Endothelial cell of umbilical vein (primary cell): ENCODE data around the gene ZNF22. TPM values are rescaled to one million over a fixed set of nuclear protein-coding genes. Genes with fewer than 3 reads are reported as not detected.

Source experiments
- BruUV-seq: library from RNA; stranded (reverse); fragments of 400-500 nt; replicated peaks from 2 replicates; lab custom pipeline; 2021; lab: Mats Ljungman, UMichigan
- CTCF ChIA-PET: fragments of 300-600, 350-600 bp; sonication (Branson Sonifier 250); formaldehyde crosslinking; loops from one replicate; lab custom pipeline; 2021; ENCODE audit warnings: antibody characterized with exemption, inconsistent platforms; lab: Charles Lee
- POLR2A ChIA-PET: fragments of 300-600, 350-600 bp; sonication (Branson Sonifier 250); formaldehyde crosslinking; loops from one replicate; lab custom pipeline; 2021; ENCODE audit warnings: antibody characterized with exemption, inconsistent platforms; lab: Charles Lee
- DNase-seq: peaks from one replicate; pipeline ENCODE4 v3.0.0-alpha.2; 2011; ENCODE audit warnings: low read depth, low spot score
- FAIRE-seq: peaks from 2 replicates; lab custom pipeline; 2011; peaks lifted over from hg19 to GRCh38; lab: Jason Lieb, UNC
- H2AFZ ChIP-seq: 2 replicates; pipeline ENCODE4 v1.6.0; 2012; ENCODE audit warnings: low read depth, low read length, control low read depth, inconsistent platforms
- H3K27ac ChIP-seq: 2 replicates; pipeline ENCODE4 v1.5.1; 2011; ENCODE audit warnings: low read depth, mild to moderate bottlenecking, control low read depth, low read length, moderate library complexity; ENCODE audit not compliant: insufficient read depth
- H3K27me3 ChIP-seq, 2 experiments: 2 replicates each; pipeline versions ENCODE4 v1.6.0 to v1.6.1; 2011; ENCODE audit warnings: low read length in 2 of 2, mixed read lengths in 1 of 2; ENCODE audit not compliant: control insufficient read depth in 2 of 2, insufficient read depth in 2 of 2
- H3K36me3 ChIP-seq, 2 experiments: 2 replicates in 1 of 2; 3 replicates in 1 of 2; pipeline ENCODE4 v1.5.1; 2011; ENCODE audit warnings: low read length in 2 of 2, mild to moderate bottlenecking in 1 of 2, moderate library complexity in 1 of 2; ENCODE audit not compliant: control insufficient read depth in 2 of 2, insufficient read depth in 2 of 2; ENCODE audit errors: extremely low read depth in 1 of 2
- H3K4me1 ChIP-seq: 3 replicates; pipeline ENCODE4 v1.5.1; 2011; ENCODE audit warnings: mild to moderate bottlenecking, low read length; ENCODE audit not compliant: control insufficient read depth, insufficient read depth; ENCODE audit errors: extremely low read depth
- H3K4me2 ChIP-seq: 2 replicates; pipeline ENCODE4 v1.6.1; 2011; ENCODE audit warnings: low read length, control low read depth, mixed read lengths; ENCODE audit not compliant: insufficient read depth
- H3K4me3 ChIP-seq, 3 experiments: fragments of 200-600 bp in 1 of 3; sonication (generic), shearing (Covaris generic) in 1 of 3; replicated peaks in 1 of 3; 2 replicates each; pipeline ENCODE4 v1.5.1; 2011 to 2016; ENCODE audit warnings: control low read depth in 3 of 3, low read length in 3 of 3, mild to moderate bottlenecking in 2 of 3, inconsistent platforms in 1 of 3, low read depth in 1 of 3, moderate library complexity in 1 of 3; ENCODE audit not compliant: insufficient read depth in 1 of 3
- H3K79me2 ChIP-seq: 2 replicates; pipeline ENCODE4 v1.6.0; 2012; ENCODE audit warnings: low read length, inconsistent platforms; ENCODE audit not compliant: control insufficient read depth, insufficient read depth
- H3K9ac ChIP-seq: replicated peaks from 2 replicates; pipeline ENCODE3; 2011; ENCODE audit warnings: low read length, control low read depth; ENCODE audit not compliant: insufficient read depth; ENCODE audit errors: extremely low read depth
- H3K9me1 ChIP-seq: replicated peaks from 3 replicates; pipeline ENCODE4 v1.6.0; 2011; ENCODE audit warnings: mild to moderate bottlenecking, low read length; ENCODE audit not compliant: control insufficient read depth, insufficient read depth; ENCODE audit errors: extremely low read depth
- H3K9me3 ChIP-seq: replicated peaks from 2 replicates; pipeline ENCODE4 v1.5.1; 2012; ENCODE audit warnings: low read length, inconsistent platforms; ENCODE audit not compliant: control insufficient read depth, insufficient read depth
- H4K20me1 ChIP-seq: replicated peaks from 2 replicates; pipeline ENCODE3; 2011; ENCODE audit warnings: mild to moderate bottlenecking, low read length; ENCODE audit not compliant: control insufficient read depth, insufficient read depth; ENCODE audit errors: extremely low read depth
- EZH2 ChIP-seq: IDR thresholded peaks from 2 replicates; pipeline ENCODE4 v1.6.1; 2012; ENCODE audit warnings: borderline replicate concordance, low read depth, mild to moderate bottlenecking, moderate library complexity, low read length, inconsistent platforms; ENCODE audit not compliant: severe bottlenecking
- FOS ChIP-seq: IDR thresholded peaks from 2 replicates; pipeline ENCODE4 v1.6.1; 2011; ENCODE audit warnings: mild to moderate bottlenecking, low read length, moderate library complexity, borderline replicate concordance; ENCODE audit not compliant: insufficient read depth
- GATA2 ChIP-seq: IDR thresholded peaks from 2 replicates; pipeline ENCODE4 v1.7.0; 2011; ENCODE audit warnings: low read depth, mild to moderate bottlenecking, moderate library complexity, mixed read lengths, low read length; ENCODE audit not compliant: insufficient read length, insufficient read depth
- JUN ChIP-seq: IDR thresholded peaks from 2 replicates; pipeline ENCODE4 v1.6.1; 2011; ENCODE audit warnings: borderline replicate concordance, low read depth; ENCODE audit not compliant: insufficient read length, insufficient read depth
- MAX ChIP-seq: IDR thresholded peaks from 2 replicates; pipeline ENCODE4 v1.6.1; 2011; ENCODE audit not compliant: insufficient read depth, insufficient read length
- dilution Hi-C: fragments of 300-500 bp; cut with MboI; formaldehyde crosslinking; loops from one replicate; pipeline ENCODE4 v1.15.0; 2019; ENCODE audit warnings: low sequenced_read_pairs; ENCODE audit not compliant: extremely low pct_ligation_motif_present
- intact Hi-C: fragments of 100-400 bp; cut with micrococcal nuclease; formaldehyde crosslinking; loops from one replicate; pipeline ENCODE4 v1.10.0; 2022
- polyA plus RNA-seq, 4 experiments: library from polyadenylated mRNA; depleted of rRNA in 3 of 4; stranded (reverse) in 3 of 4; unstranded in 1 of 4; fragments of >200 nt; gene quantifications; 2 replicates each; pipeline versions ENCODE4 v1.2.1 to v1.2.3, GENCODE V29; 2011 to 2012; ENCODE audit warnings: missing spikeins in 1 of 4
- total RNA-seq: library from RNA; stranded (reverse); gene quantifications from 2 replicates; pipeline ENCODE4 v1.2.3, GENCODE V29; 2021

The ZNF22 gene
- total and polyA plus RNA-seq, 2 donors (not counting 3 experiments of a cell fraction or from before 2014, with no cell fraction given) = 21.0 to 48.7 TPM

- H3K79me2 ChIP-seq = no peaks in the 10 kb centered on the region
- DNase-seq (peak; percentile 50), FAIRE-seq (no peak)
- no peak overlapping the region for H3K9ac ChIP-seq
- no peaks in the 10 kb centered on the region for H3K27me3 ChIP-seq
- no peak overlapping the region for H3K4me2 ChIP-seq
- TF ChIP-seq JUN (no peak), GATA2 (no peak), FOS (peak; percentile 48)
- H3K4me1 ChIP-seq = no peaks in the 10 kb centered on the region
- no peak overlapping the region for H3K4me3 ChIP-seq
- ChIA-PET CTCF (interaction anchor here (1.0 to 2.3 kb wide), 5 partner anchors 11 to 23 kb away, joined by 3 to 4 read pairs (median 3); no protein-coding TSS in a partner anchor), POLR2A (no interaction called here)
- no peaks in the 10 kb centered on the region for H3K9me3 ChIP-seq
- H3K27ac ChIP-seq = no peak overlapping the region
- BruUV-seq = no TSS peak
- H4K20me1 ChIP-seq = no peaks in the 10 kb centered on the region
- H3K36me3 ChIP-seq = no peaks in the 10 kb centered on the region
- dilution Hi-C loops (no loop called here), intact Hi-C loops (no loop called here)
- H3K9me1 ChIP-seq = no peaks in the 10 kb centered on the region
- no peak overlapping the region for H2AFZ ChIP-seq
Measured at GRCh38 chr10:45040921-45041542, 40.3 kb downstream of the ZNF22 start.

DNA sequence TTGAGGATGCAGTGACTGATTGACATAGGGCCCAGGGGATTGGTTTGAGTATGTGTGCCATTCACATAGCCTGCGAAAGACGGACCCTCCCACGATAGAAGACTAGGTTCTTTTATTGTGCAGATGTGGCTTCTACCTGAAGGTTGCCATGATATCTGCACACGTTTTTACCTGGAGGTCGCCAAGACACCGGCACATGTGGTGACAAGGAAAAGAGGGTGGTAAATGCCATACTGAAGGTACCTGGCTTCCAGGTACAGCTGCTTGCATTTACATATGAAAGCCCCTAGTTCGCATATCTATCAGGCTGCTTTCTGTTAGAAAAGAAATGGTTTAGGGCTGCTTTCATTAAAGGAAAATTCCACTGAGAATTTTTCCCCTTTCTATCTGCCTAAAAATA, 43.6 kb downstream of the ZNF22 start:
- FAIRE-seq (no peak), DNase-seq (no peak)
- POLR2A ChIA-PET = no interaction called here
- no peaks in the 10 kb centered on the region for H3K9me3 ChIP-seq
- BruUV-seq = no TSS peak
- H2AFZ ChIP-seq = no peak overlapping the region
- H3K4me2 ChIP-seq = no peak overlapping the region
- CTCF ChIA-PET = no interaction called here
- H3K9ac ChIP-seq = no peak overlapping the region
- H3K4me3 ChIP-seq = no peak overlapping the region
- no peaks in the 10 kb centered on the region for H3K79me2 ChIP-seq
- no peaks in the 10 kb centered on the region for H3K9me1 ChIP-seq
- intact Hi-C loops (no loop called here), dilution Hi-C loops (no loop called here)
- H4K20me1 ChIP-seq = no peaks in the 10 kb centered on the region
- no peaks in the 10 kb centered on the region for H3K27me3 ChIP-seq
- no peak overlapping the region for H3K27ac ChIP-seq
- no peaks in the 10 kb centered on the region for H3K4me1 ChIP-seq
- TF ChIP-seq MAX = no peak
- no peak for TF ChIP-seq EZH2
- no peaks in the 10 kb centered on the region for H3K36me3 ChIP-seq
